GM12878 (cell line): Measurements from ENCODE around the gene SDCCAG8. TPM values are rescaled to one million over a fixed set of nuclear protein-coding genes. Genes with fewer than 3 reads are reported as not detected.

ENCODE experiments used
- ATAC-seq: fragments of 200-7000 bp; cut with Tn5 transposase; 3 replicates; pipeline ENCODE4 v1.9.1; 2020; ENCODE audit warnings: mild to moderate bottlenecking, moderate library complexity
- BruUV-seq: library from RNA; stranded (reverse); fragments of 400-500 nt; replicated peaks from 2 replicates; lab custom pipeline; 2021; lab: Mats Ljungman, UMichigan
- CTCF ChIA-PET: fragments of 300-600 bp; sonication (Branson Sonifier 250); formaldehyde crosslinking; extraction: SDS; loops from one replicate; lab custom pipeline; 2021; ENCODE audit warnings: inconsistent platforms; lab: Yijun Ruan, JAX
- POLR2A ChIA-PET: fragments of 350-600 bp; formaldehyde crosslinking; extraction: SDS; loops from one replicate; lab custom pipeline; 2021; ENCODE audit warnings: inconsistent platforms; lab: Charles Lee
- RAD21 ChIA-PET: fragments of 300-600 bp; sonication (Branson Sonifier 250); formaldehyde crosslinking; loops from one replicate; lab custom pipeline; 2023; ENCODE audit warnings: antibody characterized with exemption; ENCODE audit not compliant: unreplicated experiment; lab: Charles Lee
- SMC1A ChIA-PET: fragments of 300-600 bp; sonication (Branson Sonifier 250); formaldehyde crosslinking; loops from one replicate; lab custom pipeline; 2023; ENCODE audit not compliant: unreplicated experiment, uncharacterized antibody; lab: Charles Lee
- DNase-seq: peaks from one replicate; pipeline ENCODE4 v3.0.0-alpha.2; 2011; ENCODE audit warnings: low read depth, low spot score
- FAIRE-seq: peaks from 3 replicates; lab custom pipeline; 2011; peaks lifted over from hg19 to GRCh38; lab: Jason Lieb, UNC
- H2AFZ ChIP-seq: 2 replicates; pipeline ENCODE4 v1.6.0; 2011; ENCODE audit warnings: low read depth, low read length, control low read depth; ENCODE audit not compliant: control insufficient read depth
- H3K27ac ChIP-seq: 2 replicates; pipeline ENCODE4 v1.5.1; 2011; ENCODE audit warnings: control low read depth; ENCODE audit not compliant: control insufficient read depth, insufficient read depth
- H3K27me3 ChIP-seq, 2 experiments: replicated peaks in 1 of 2; 2 replicates each; pipeline versions ENCODE4 v1.6.0 to v1.6.1; 2011; ENCODE audit warnings: low read length in 1 of 2; ENCODE audit not compliant: control insufficient read depth in 2 of 2, insufficient read depth in 2 of 2
- H3K36me3 ChIP-seq, 2 experiments: 2 replicates each; pipeline ENCODE4 v1.5.1; 2011; ENCODE audit warnings: low read length in 1 of 2; ENCODE audit not compliant: control insufficient read depth in 2 of 2, insufficient read depth in 2 of 2
- H3K4me1 ChIP-seq: 2 replicates; pipeline ENCODE4 v1.6.1; 2011; ENCODE audit warnings: mild to moderate bottlenecking, low read length, moderate library complexity, mixed read lengths; ENCODE audit not compliant: control insufficient read depth, insufficient read depth
- H3K4me2 ChIP-seq: 2 replicates; pipeline ENCODE4 v1.6.0; 2011; ENCODE audit warnings: control low read depth; ENCODE audit not compliant: control insufficient read depth, insufficient read depth
- H3K4me3 ChIP-seq: fragments of 200-600 bp; sonication (generic); 2 replicates; pipeline ENCODE4 v1.5.1; 2016
- H3K79me2 ChIP-seq: 2 replicates; pipeline ENCODE4 v1.6.0; 2011; ENCODE audit warnings: low read length; ENCODE audit not compliant: control insufficient read depth, insufficient read depth
- H3K9ac ChIP-seq: 2 replicates; pipeline ENCODE4 v1.8.0; 2011; ENCODE audit warnings: low read length, control low read depth, mixed read lengths; ENCODE audit not compliant: control insufficient read depth, insufficient read depth
- H3K9me3 ChIP-seq: replicated peaks from 3 replicates; pipeline ENCODE4 v1.5.1; 2011; ENCODE audit warnings: mild to moderate bottlenecking, low read length; ENCODE audit not compliant: control insufficient read depth, insufficient read depth
- H4K20me1 ChIP-seq: 2 replicates; pipeline ENCODE4 v1.6.0; 2011; ENCODE audit not compliant: control insufficient read depth, insufficient read depth
- CBFB ChIP-seq: IDR thresholded peaks from 2 replicates; pipeline ENCODE4 v1.6.1; 2016; ENCODE audit warnings: antibody characterized with exemption, low read depth
- CBX5 ChIP-seq: sonication (generic); IDR thresholded peaks from 2 replicates; pipeline ENCODE4 v1.6.1; 2016; ENCODE audit warnings: low read depth, moderate library complexity, mild to moderate bottlenecking, inconsistent platforms
- EP300 ChIP-seq, 2 experiments: fragments of 150-350 bp in 1 of 2; IDR thresholded peaks; 2 replicates each; pipeline ENCODE4 v1.6.1; 2011 to 2012; ENCODE audit warnings: low read depth in 2 of 2, low read length in 2 of 2, borderline replicate concordance in 1 of 2, improper control_type of control experiment in 1 of 2, inconsistent platforms in 1 of 2; ENCODE audit not compliant: control insufficient read depth in 1 of 2
- HCFC1 ChIP-seq: fragments of 150-350 bp; IDR thresholded peaks from 2 replicates; pipeline ENCODE4 v1.6.1; 2014; ENCODE audit warnings: low read length
- MTA3 ChIP-seq: IDR thresholded peaks from 2 replicates; pipeline ENCODE4 v1.6.1; 2012; ENCODE audit warnings: low read length, inconsistent platforms, borderline replicate concordance
- NR2C1 ChIP-seq: fragments of 450-650 bp; IDR thresholded peaks from 2 replicates; pipeline ENCODE4 v1.6.1; 2017; ENCODE audit warnings: antibody characterized with exemption, mild to moderate bottlenecking, moderate library complexity
- NR2F1 ChIP-seq: fragments of 450-650 bp; conservative IDR thresholded peaks from 2 replicates; pipeline ENCODE4 v1.6.1; 2017; ENCODE audit warnings: mild to moderate bottlenecking
- NRF1 ChIP-seq: conservative IDR thresholded peaks from 2 replicates; pipeline ENCODE4 v1.6.1; 2011; ENCODE audit warnings: mild to moderate bottlenecking, low read depth, low read length, improper control_type of control experiment
- RAD21 ChIP-seq: IDR thresholded peaks from 2 replicates; pipeline ENCODE4 v1.6.1; 2011; ENCODE audit warnings: mild to moderate bottlenecking, low read depth, low read length, moderate library complexity; ENCODE audit not compliant: insufficient read depth
- TBL1XR1 ChIP-seq: IDR thresholded peaks from 2 replicates; pipeline ENCODE4 v1.6.1; 2012; ENCODE audit warnings: low read depth, low read length, improper control_type of control experiment
- TCF3 ChIP-seq: IDR thresholded peaks from 2 replicates; pipeline ENCODE4 v1.6.1; 2012; ENCODE audit warnings: low read depth, mild to moderate bottlenecking, low read length, borderline replicate concordance; ENCODE audit not compliant: insufficient read depth
- YY1 ChIP-seq: IDR thresholded peaks from 2 replicates; pipeline ENCODE4 v1.6.1; 2011; ENCODE audit warnings: low read depth, mild to moderate bottlenecking, low read length
- WGBS: methylation state at CpG from one replicate; pipeline ENCODE4 v1.1.6; 2016; ENCODE audit warnings: low lambda C conversion rate; ENCODE audit not compliant: insufficient replicate concordance, insufficient coverage; ENCODE audit errors: missing lambda C conversion rate; 5-methylcytosine and 5-hydroxymethylcytosine counted together
- in situ Hi-C: fragments of 300-500 bp; cut with MboI; formaldehyde crosslinking; loops from 9 replicates; pipeline ENCODE4 v1.14.3; 2018; ENCODE audit warnings: mixed read lengths
- intact Hi-C: fragments of 100-400 bp; cut with micrococcal nuclease; formaldehyde crosslinking; loops from one replicate; pipeline ENCODE4 v1.14.2; 2022; ENCODE audit not compliant: unreplicated experiment
- polyA plus RNA-seq, 11 experiments: library from polyadenylated mRNA; depleted of rRNA in 4 of 11; unstranded in 6 of 11; stranded (reverse) in 5 of 11; fragments of >200 nt; fragmentation: Nextera tagmentation in 4 of 11; fragmentation: Illumina TruSeq in 1 of 11; extraction: Ambion mirVana in 4 of 11; extraction: Trizol in 1 of 11; gene quantifications; 1 replicate in 1 of 11; 2 replicates in 10 of 11; pipeline versions ENCODE4 v1.2.1 to v1.2.3, GENCODE V29; 2011 to 2016; ENCODE audit warnings: inconsistent platforms in 2 of 11, missing spikeins in 2 of 11, low read depth in 1 of 11
- total RNA-seq, 4 experiments: library from RNA; depleted of rRNA in 3 of 4; stranded (reverse); fragments of >200 nt in 3 of 4; fragmentation: Illumina TruSeq in 1 of 4; extraction: Trizol in 1 of 4; gene quantifications; 2 replicates each; pipeline versions ENCODE4 v1.2.1 to v1.2.3, GENCODE V29; 2013 to 2021
- TF ChIP-seq, protein P1 (sequence below): IDR thresholded peaks from 2 replicates; pipeline ENCODE4 v1.6.1; 2011; ENCODE audit warnings: borderline replicate concordance, low read depth, mild to moderate bottlenecking, moderate library complexity, low read length; ENCODE audit not compliant: insufficient read depth, poor library complexity, severe bottlenecking

SDCCAG8 gene
- total and polyA plus RNA-seq, 10 of the 15 experiments (the other 5 are each of a cell fraction or from before 2014, with no cell fraction given), result 15.0 to 25.6 (median 20.6) TPM

DNA sequence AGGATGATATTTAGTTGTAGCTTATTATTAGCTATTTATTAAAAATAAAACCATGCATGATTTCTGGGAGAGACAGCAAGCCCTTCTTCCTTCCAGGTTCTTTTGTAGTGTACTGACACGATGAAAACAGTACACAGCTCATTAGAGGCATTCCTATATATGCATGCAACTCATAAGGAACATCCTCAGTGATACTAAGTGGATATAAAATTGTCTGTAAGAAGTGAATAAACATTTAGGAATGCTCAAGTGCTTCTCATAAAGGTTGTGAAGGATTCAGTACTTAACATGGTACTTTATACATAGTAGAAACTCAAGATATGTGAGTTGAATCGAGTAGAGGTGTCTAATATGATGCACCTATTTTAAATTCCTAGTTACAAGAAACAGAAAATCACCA, 287.7 kb downstream of the SDCCAG8 start:
- CTCF ChIA-PET, result interaction anchor here (0.6 kb wide), 1 partner anchor 747 kb away, joined by 4 read pairs; no protein-coding TSS in a partner anchor
- Histone ChIP-seq H3K4me2 (no peak overlapping the region), H4K20me1 (no peaks in the 10 kb centered on the region), H2AFZ (no peak overlapping the region), H3K27me3 (no peaks in the 10 kb centered on the region), H3K79me2 (no peaks in the 10 kb centered on the region), H3K4me1 (no peaks in the 10 kb centered on the region), H3K27ac (no peak overlapping the region), H3K9ac (no peak overlapping the region), H3K9me3 (no peaks in the 10 kb centered on the region), H3K4me3 (no peak overlapping the region), H3K36me3 (no peaks in the 10 kb centered on the region)
- WGBS, result 32% methylated on average over 2 of the region's 2 CpGs
- no peak for DNase-seq
- ATAC-seq, result no peak
- FAIRE-seq, result no peak
- intact Hi-C loops (loop anchor here (2.0 kb wide), 1 partner anchor 729 kb away; no protein-coding TSS in a partner anchor), in situ Hi-C loops (no loop called here)
- RAD21 ChIA-PET, result no interaction called here
- BruUV-seq, result no TSS peak
- TF ChIP-seq NR2C1 (no peak), CBX5 (no peak), TCF3 (no peak), MTA3 (no peak), HCFC1 (no peak), EP300 (IDR thresholded peaks at IDR 0.05; ENCODE audit: borderline replicate concordance in 1 of 2, control insufficient read depth in 1 of 2, low read depth in 2 of 2, low read length in 2 of 2) (no peak), NR2F1 (no peak), NRF1 (no peak), RAD21 (no peak), TBL1XR1 (no peak), CBFB (no peak), YY1 (no peak)
- TF ChIP-seq, protein P1, sequence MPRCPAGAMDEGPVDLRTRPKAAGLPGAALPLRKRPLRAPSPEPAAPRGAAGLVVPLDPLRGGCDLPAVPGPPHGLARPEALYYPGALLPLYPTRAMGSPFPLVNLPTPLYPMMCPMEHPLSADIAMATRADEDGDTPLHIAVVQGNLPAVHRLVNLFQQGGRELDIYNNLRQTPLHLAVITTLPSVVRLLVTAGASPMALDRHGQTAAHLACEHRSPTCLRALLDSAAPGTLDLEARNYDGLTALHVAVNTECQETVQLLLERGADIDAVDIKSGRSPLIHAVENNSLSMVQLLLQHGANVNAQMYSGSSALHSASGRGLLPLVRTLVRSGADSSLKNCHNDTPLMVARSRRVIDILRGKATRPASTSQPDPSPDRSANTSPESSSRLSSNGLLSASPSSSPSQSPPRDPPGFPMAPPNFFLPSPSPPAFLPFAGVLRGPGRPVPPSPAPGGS, result no peak
- POLR2A ChIA-PET, result no interaction called here
- SMC1A ChIA-PET, result no interaction called here
